ENCODE measurements around the gene PMPCA. TPM values are rescaled to one million over a fixed set of nuclear protein-coding genes. Genes with fewer than 3 reads are reported as not detected.

Gene PMPCA
- total and polyA plus RNA-seq, 2 experiments from 2014 or later, result 61.3 to 88.2 TPM

DNA sequence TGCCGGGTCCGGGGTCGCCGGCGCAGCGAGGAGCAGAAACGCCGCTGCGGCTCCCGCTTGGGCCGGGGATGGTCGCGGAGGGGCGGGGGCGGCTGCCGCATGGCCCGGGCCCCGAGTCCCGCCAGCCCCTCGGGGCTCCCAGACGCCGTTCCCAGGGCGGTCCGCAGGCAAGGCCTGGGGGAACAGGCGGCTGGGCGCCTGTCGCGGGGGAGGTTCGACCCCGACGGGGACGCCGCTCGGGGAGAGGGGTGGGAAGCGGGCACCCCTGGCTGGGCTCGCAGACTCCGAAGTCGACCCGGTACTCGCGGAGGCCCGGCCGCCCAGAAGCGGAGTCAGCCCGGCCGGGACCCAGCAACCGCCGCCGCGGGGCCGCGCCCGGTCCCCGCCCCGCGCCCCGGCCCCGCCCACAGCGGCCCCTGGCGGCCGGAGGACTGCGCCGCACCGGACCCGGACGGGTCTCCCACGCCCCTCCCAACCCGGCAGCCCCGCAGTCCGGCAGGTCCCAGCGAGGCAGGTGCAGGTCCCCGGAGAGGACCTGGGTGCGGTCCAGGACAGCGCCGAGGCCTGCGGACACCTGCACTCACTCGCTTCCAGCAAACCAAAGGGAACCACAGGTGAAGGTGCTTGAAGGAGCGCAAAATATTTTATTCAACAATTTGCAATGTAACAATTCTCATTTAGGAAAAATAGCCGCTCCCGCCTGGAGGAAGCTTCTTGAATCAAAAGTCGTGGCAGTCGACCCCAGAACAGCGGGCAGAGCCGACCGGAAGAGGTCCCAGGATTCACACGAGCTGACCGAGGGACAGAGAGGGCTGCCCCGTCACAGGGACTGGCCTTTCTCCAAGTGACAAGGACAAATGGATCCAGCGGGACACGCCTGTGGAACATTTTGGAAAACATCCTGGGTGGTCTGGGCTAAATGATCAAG lies 29.3 kb downstream of the PMPCA start, which contains the start of gene INPP5E (continued):
- TF ChIP-seq, protein P1, sequence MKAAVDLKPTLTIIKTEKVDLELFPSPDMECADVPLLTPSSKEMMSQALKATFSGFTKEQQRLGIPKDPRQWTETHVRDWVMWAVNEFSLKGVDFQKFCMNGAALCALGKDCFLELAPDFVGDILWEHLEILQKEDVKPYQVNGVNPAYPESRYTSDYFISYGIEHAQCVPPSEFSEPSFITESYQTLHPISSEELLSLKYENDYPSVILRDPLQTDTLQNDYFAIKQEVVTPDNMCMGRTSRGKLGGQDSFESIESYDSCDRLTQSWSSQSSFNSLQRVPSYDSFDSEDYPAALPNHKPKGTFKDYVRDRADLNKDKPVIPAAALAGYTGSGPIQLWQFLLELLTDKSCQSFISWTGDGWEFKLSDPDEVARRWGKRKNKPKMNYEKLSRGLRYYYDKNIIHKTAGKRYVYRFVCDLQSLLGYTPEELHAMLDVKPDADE (IDR thresholded peaks at IDR 0.05), result no peak
- TF ChIP-seq CREB1 (CRISPR knock-in tag; IDR thresholded peaks at IDR 0.05; ENCODE audit: low read depth) (no peak), ZNF114 (CRISPR knock-in tag; IDR thresholded peaks at IDR 0.05) (no peak), ZNF331 (CRISPR knock-in tag; IDR thresholded peaks at IDR 0.05; ENCODE audit: low read depth) (no peak), POLR2AphosphoS5 (IDR thresholded peaks at IDR 0.05; ENCODE audit: low read depth) (no peak; the same call in 1 of the 2 replicates), STAT1 (IDR thresholded peaks at IDR 0.05; ENCODE audit: unreplicated experiment) (no peak), JUNB (IDR thresholded peaks at IDR 0.05; ENCODE audit: unreplicated experiment) (no peak)
- TF ChIP-seq, protein P2, sequence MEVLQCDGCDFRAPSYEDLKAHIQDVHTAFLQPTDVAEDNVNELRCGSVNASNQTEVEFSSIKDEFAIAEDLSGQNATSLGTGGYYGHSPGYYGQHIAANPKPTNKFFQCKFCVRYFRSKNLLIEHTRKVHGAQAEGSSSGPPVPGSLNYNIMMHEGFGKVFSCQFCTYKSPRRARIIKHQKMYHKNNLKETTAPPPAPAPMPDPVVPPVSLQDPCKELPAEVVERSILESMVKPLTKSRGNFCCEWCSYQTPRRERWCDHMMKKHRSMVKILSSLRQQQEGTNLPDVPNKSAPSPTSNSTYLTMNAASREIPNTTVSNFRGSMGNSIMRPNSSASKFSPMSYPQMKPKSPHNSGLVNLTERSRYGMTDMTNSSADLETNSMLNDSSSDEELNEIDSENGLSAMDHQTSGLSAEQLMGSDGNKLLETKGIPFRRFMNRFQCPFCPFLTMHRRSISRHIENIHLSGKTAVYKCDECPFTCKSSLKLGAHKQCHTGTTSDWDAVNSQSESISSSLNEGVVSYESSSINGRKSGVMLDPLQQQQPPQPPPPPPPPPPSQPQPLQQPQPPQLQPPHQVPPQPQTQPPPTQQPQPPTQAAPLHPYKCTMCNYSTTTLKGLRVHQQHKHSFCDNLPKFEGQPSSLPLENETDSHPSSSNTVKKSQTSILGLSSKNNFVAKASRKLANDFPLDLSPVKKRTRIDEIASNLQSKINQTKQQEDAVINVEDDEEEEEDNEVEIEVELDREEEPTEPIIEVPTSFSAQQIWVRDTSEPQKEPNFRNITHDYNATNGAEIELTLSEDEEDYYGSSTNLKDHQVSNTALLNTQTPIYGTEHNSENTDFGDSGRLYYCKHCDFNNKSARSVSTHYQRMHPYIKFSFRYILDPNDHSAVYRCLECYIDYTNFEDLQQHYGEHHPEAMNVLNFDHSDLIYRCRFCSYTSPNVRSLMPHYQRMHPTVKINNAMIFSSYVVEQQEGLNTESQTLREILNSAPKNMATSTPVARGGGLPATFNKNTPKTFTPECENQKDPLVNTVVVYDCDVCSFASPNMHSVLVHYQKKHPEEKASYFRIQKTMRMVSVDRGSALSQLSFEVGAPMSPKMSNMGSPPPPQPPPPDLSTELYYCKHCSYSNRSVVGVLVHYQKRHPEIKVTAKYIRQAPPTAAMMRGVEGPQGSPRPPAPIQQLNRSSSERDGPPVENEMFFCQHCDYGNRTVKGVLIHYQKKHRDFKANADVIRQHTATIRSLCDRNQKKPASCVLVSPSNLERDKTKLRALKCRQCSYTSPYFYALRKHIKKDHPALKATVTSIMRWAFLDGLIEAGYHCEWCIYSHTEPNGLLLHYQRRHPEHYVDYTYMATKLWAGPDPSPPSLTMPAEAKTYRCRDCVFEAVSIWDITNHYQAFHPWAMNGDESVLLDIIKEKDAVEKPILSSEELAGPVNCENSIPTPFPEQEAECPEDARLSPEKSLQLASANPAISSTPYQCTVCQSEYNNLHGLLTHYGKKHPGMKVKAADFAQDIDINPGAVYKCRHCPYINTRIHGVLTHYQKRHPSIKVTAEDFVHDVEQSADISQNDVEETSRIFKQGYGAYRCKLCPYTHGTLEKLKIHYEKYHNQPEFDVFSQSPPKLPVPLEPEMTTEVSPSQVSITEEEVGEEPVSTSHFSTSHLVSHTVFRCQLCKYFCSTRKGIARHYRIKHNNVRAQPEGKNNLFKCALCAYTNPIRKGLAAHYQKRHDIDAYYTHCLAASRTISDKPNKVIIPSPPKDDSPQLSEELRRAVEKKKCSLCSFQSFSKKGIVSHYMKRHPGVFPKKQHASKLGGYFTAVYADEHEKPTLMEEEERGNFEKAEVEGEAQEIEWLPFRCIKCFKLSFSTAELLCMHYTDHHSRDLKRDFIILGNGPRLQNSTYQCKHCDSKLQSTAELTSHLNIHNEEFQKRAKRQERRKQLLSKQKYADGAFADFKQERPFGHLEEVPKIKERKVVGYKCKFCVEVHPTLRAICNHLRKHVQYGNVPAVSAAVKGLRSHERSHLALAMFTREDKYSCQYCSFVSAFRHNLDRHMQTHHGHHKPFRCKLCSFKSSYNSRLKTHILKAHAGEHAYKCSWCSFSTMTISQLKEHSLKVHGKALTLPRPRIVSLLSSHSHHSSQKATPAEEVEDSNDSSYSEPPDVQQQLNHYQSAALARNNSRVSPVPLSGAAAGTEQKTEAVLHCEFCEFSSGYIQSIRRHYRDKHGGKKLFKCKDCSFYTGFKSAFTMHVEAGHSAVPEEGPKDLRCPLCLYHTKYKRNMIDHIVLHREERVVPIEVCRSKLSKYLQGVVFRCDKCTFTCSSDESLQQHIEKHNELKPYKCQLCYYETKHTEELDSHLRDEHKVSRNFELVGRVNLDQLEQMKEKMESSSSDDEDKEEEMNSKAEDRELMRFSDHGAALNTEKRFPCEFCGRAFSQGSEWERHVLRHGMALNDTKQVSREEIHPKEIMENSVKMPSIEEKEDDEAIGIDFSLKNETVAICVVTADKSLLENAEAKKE (CRISPR knock-in tag; IDR thresholded peaks at IDR 0.05), result no peak

Data from GM23338 (cell line).